ENCODE measurements around the gene CHCHD3.

CHCHD3 gene

DNA sequence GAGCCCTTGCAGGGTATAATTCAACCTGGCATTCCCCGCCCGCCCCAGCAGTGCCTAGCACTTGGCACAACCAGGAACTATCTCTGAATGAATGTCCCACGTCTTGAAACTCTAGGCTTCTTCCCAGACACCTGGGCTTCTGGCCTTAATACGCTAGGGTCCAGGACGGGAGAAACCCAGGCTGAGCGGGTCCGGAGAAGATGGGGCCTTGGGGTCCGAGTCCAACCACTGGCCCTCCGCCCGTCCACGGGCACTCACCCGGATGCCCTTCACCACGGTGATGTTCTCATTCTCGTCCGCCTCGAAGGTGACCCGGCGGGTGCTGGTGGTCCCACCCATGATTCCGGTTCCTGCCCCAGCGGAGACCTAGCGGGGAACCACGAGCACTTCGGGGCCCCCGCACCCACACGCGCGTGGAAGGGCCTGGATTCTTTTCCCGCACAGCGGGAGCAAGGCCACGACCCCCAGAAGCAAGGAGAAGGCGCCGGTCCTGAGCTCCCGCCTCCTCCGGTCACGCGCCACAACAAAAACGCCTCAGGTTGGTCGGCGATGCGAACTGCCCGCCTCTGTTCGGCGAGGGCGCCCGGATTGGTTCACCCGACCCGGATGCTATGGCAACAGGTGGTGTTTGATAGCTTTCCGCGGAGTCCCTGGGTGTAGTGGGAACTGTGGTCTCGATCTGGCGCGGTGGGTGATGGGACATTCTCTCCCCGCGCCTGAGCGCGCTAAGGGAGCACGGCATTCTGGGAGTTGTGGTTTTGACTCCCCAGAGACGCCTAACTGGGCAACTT lies at the start of gene CHCHD3:
CHCHD3 (minus strand) TSS at position 492 of the 791 bp plus-strand sequence; CDS start at position 339, 153 bp downstream.
- peak; percentile 98 for DNase-seq

DNA sequence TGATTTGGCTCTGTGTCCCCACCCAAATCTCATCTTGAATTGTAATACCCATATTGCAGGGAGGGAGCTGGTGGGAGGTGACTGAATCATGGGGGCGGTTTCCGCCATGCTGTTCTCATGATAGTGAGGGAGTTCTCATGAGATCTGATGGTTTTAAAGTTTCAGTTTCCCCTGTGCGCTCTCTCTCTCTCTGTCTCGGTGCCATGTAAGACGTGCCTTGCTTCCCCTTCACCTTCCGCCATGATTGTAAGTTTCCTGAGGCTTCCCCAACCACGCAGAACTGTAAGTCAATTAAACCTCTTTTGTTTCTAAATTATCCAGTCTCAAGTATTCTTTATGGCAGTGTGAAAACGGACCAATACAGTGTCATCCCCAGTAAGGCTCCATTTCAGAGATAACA lies 48.3 kb upstream of the CHCHD3 start:
- no peak for DNase-seq

DNA sequence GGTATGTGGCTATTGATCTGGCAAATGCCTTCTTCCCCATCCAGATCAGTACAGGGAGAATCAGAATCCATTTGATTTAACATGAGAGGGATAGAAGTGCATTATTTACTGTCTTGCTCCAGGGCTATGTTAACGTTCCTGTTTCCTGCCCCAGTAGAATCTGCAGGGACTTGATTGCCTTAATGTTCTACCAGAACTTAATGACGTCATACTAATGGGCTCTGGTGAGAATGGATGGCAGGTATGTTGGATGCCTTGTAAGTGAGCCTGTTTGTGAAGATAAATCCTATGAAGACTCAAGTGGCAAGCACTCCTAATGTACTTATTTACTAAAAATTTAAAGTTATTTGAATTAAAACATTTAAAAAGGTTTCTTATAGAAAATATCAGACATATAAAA lies 44.5 kb upstream of the CHCHD3 start:
- no peak for DNase-seq

DNA sequence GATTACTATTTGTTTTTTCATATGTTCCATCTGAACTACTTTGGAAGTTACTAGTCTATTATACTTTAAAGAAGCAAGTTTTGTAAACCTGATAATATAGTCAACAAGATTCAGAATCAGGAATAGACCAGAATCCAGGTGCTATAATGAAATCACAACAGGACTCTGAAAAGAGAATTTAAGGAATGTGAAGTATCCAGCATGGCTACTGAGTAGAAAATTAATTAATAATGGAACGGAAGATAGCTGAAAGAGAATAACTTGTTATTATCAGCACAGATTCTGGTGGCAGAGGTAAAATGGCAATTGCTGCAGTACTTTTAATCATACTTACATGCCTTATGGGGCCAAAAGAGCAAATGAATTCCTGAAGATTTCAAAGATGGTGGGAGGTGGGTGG lies 43.1 kb upstream of the CHCHD3 start:
- DNase-seq = no peak

GRCh38 chr7:133121175-133121844 lies 39.4 kb upstream of the CHCHD3 start:
- DNase-seq = no peak

GRCh38 chr7:133119067-133119466 lies 37.2 kb upstream of the CHCHD3 start:
- DNase-seq = no peak

DNA sequence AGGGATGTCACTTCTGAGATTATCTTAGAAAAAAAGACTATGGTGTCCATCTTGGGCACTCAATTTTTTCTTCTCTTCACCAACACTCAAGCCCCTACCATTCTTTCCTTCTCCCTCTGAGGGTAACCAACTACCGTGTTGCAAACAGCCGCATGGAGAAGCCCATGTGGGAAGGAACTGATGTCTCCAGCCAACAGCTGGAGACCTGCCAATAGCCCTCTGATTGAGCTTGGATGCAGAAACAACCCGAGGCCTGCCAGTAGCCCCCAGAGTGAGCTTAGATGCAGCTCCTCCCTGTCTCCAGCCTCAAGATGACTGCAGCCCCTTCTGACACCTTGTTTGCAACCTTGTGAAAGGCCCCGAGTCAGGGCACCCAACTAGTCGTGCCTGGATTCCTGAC lies 36.4 kb upstream of the CHCHD3 start:
- no peak for DNase-seq

DNA sequence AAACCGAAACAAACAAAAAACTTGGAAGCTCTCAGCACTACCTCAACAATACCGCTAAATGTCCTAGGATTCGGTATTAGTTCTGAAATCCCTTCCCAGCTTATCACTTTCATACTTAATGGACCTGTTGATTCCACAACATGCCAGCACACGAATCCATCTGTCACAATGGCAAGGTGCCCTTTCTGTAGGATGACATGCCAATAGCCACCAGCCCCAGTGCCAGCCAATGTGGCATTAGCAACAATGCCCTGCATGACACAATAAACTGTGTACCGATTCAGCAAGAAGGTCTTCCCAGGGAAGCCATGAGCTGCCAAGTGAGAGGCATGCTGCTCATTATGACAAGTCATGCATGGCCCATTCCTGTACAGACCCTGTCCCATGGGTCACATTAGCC lies 35.6 kb upstream of the CHCHD3 start:
- DNase-seq = no peak

GRCh38 chr7:133115596-133115995 lies 33.7 kb upstream of the CHCHD3 start:
- DNase-seq = no peak

DNA sequence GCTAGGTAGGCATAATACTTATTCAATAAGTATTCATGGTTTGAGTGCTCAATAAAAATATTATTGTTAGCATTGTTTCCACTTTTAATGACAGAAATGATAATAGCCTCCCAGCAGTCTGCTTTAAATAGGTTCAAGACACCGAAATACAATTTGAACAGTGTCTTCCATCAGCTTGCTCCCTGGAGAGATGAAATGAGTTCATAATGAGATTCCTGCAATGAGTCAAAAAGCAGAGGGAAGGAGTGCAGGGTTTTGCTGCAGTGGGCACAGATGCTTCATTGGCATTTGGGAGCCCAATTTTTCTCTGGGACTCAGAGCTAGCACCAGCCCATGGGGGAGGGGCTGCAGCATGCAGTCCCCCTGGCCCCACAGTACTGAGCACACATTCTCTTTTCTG lies 32.6 kb upstream of the CHCHD3 start:
- no peak for DNase-seq

DNA sequence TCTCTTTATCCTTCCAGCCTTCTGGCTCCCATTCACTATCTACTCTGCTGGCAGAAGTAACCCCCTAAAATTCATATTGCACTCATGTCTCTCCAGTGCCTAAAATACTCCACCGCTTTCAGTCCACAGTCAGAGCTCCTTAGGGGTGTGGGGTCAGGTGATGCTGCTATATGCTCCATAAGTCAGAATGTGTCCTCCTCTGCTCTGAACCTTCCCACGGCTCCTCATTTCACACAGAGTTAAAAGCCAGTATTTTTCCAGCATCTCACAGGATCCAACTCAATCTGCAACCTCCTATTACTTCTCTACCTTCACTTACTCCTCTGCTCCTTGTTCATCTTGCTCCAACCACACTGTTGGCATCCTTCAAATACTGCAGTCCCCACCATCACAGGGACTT lies 31.1 kb upstream of the CHCHD3 start:
- DNase-seq = no peak

GRCh38 chr7:133112335-133112734 lies 30.4 kb upstream of the CHCHD3 start:
- DNase-seq = no peak

DNA sequence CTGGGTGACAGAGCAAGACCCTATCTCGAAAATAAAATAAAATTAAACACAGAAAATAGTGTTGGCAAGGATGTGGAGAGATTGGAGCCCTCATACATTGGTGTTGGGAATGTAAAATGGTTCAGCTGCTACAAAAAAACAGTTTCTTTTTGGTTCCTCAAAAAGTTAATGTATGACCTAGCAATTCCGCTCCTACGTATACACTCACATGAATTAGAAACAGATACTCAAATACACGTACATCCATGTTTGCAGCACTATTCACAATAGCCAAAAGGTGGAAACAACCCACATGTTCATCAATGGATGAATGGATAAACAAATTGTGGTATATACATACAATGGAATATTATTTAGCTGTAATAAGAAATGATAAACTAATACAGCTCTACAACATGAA lies 28.4 kb upstream of the CHCHD3 start:
- DNase-seq = no peak

GRCh38 chr7:133109816-133110215 lies 27.9 kb upstream of the CHCHD3 start:
- DNase-seq = no peak

DNA sequence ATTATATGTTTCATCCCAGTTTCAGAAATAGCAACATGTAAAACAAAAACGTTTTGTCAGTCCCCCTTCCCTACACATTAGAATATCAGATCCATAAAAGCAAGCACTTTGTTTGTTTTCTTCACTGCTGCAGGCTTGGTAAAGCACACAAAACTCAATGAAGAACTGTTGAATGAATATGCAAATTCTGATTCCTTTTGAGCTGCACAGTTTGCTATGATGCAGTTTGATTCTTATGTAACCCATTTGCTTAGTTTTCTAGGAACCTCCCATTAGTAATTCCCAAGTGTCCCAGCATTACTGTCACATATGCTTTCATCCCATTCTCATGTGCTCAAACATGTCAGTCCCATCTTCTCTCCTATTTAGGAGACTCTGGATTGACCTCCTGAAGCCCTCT lies 26.1 kb upstream of the CHCHD3 start:
- no peak for DNase-seq

GRCh38 chr7:133102276-133103060 lies 20.6 kb upstream of the CHCHD3 start:
- no peak for DNase-seq

DNA sequence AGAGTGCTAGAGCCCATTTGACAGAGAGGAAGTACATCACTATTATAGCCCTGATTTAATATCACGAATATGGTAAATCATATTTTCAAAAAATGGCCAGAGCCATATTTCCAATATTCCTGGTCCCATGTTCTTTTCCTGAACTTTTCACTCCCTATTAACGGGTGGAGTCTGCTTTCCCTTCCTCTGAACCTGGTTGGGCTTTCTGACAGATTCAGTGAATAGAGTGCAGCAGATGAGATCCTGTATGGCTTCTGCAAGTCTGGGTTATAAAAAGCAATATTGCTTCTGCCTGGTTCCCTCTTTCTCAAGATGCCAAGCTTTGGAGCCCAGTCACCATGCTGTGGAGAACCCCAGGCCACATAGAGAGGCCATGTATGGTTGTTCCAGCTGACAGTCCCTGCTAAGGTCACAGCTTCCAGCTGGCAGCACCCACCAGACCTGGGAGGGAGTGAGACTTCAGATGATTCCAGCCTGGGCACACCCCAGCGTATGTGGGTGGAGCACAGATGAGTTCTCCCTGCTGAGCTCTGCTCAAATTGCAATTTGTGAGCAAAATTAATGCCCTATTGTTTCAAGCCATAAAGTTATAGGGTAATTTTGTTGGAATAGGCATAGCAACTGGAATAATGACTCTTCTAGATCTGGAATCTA lies 17.9 kb upstream of the CHCHD3 start:
- DNase-seq = no peak

GRCh38 chr7:133095119-133095671 lies 13.3 kb upstream of the CHCHD3 start:
- no peak for DNase-seq

GRCh38 chr7:133091943-133092464 lies 10.1 kb upstream of the CHCHD3 start:
- no peak for DNase-seq

GRCh38 chr7:133082390-133082766 lies 488 bp upstream of the CHCHD3 start:
- no peak for DNase-seq

DNA sequence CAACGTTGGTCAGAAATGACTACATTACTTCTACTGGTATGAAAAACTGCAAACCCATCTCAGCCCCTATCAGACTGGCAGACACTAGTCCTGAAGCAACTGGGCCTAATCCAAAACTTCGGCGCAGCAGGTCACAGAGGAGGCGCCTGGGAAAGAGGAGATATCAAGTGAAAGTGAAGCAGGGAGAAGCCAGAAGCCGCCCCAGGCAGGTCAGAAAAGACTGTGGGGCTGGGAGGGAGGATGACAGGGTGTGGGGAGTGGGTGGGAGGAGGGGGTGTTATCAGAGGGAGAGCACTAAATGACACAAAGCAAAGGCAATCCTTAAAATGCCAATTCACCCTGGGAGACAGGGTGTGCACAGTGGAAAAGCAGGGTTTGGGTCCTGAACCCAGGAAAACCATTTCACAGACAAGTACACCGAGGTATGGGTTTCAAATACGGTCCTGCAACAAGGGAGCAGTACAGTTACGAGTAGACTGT lies 731 bp downstream of the CHCHD3 start:
- DNase-seq = peak; percentile 22

DNA sequence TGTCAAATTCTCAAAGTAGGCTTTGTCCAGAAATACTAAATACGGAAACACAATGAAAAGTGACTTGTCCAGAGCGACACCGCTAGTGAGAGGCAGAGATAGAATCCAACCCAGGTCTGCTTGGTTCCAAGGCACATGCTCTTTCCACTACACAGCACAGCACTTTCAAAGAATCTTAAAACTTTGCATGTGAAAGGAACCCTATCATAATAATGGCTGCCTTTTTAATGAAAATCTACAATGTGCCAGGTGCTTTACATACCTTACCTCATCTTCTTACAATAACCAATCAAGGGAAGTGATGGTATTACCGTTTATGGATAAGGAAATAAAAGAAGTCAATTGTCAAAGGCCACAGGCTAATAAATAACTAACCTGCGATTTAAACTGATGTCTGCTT lies 2.6 kb downstream of the CHCHD3 start:
- DNase-seq = no peak

- no peak for DNase-seq
These were observed 4.5 kb downstream of the CHCHD3 start for GRCh38 chr7:133077394-133077793.
